Neuron (in vitro differentiated cells): Measurements from ENCODE around the gene LHPP.
"Not testable (repeated sequence)": the region's sequence is repeated elsewhere in the genome, so short reads cannot be mapped to it uniquely, and the experiment has no call there.

Experiments
- H2AFZ ChIP-seq: one replicate; pipeline ENCODE4 v1.6.1; 2013; ENCODE audit warnings: low read depth, mild to moderate bottlenecking, inconsistent platforms, low read length, moderate library complexity
- H3K27me3 ChIP-seq: one replicate; pipeline ENCODE4 v1.6.1; 2013; ENCODE audit warnings: low read length; ENCODE audit not compliant: insufficient read depth
- H3K36me3 ChIP-seq: one replicate; pipeline ENCODE4 v1.6.1; 2013; ENCODE audit warnings: low read length; ENCODE audit not compliant: insufficient read depth
- H3K4me1 ChIP-seq: one replicate; pipeline ENCODE4 v1.6.1; 2013; ENCODE audit warnings: low read length; ENCODE audit not compliant: insufficient read depth
- H3K4me3 ChIP-seq: 2 replicates; pipeline ENCODE4 v1.5.1; 2013; ENCODE audit warnings: mild to moderate bottlenecking, low read length, moderate library complexity
- H3K9me3 ChIP-seq: one replicate; pipeline ENCODE4 v1.6.1; 2013; ENCODE audit warnings: low read length

LHPP gene

GRCh38 chr10:124429576-124429975, 32.0 kb upstream of the LHPP start:
- peaks cover 8% of the 10 kb centered on the region for H3K27me3 ChIP-seq
- no peak overlapping the region for H3K4me3 ChIP-seq
- H2AFZ ChIP-seq, result no peak overlapping the region
- H3K36me3 ChIP-seq, result no peaks in the 10 kb centered on the region
- H3K4me1 ChIP-seq, result no peaks in the 10 kb centered on the region
- no peaks in the 10 kb centered on the region for H3K9me3 ChIP-seq

- no peaks in the 10 kb centered on the region for H3K4me1 ChIP-seq
- peaks cover 8% of the 10 kb centered on the region for H3K27me3 ChIP-seq
- no peak overlapping the region for H3K4me3 ChIP-seq
- H2AFZ ChIP-seq, result no peak overlapping the region
- no peaks in the 10 kb centered on the region for H3K9me3 ChIP-seq
- H3K36me3 ChIP-seq, result no peaks in the 10 kb centered on the region
Observed at GRCh38 chr10:124430077-124430476, 31.5 kb upstream of the LHPP start.

- no peaks in the 10 kb centered on the region for H3K4me1 ChIP-seq
- H3K27me3 ChIP-seq, result peaks cover 10% of the 10 kb centered on the region
- no peaks in the 10 kb centered on the region for H3K36me3 ChIP-seq
- no peak overlapping the region for H2AFZ ChIP-seq
- no peak overlapping the region for H3K4me3 ChIP-seq
- H3K9me3 ChIP-seq, result no peaks in the 10 kb centered on the region
Observed at GRCh38 chr10:124433461-124433860, 28.2 kb upstream of the LHPP start.

GRCh38 chr10:124435683-124436082, 25.9 kb upstream of the LHPP start:
- H3K4me3 ChIP-seq, H2AFZ ChIP-seq, H3K27me3 ChIP-seq, H3K36me3 ChIP-seq, H3K9me3 ChIP-seq, H3K4me1 ChIP-seq: not testable (repeated sequence)

GRCh38 chr10:124436191-124436638, 25.4 kb upstream of the LHPP start:
- Histone ChIP-seq H3K4me3 (no peak overlapping the region), H3K27me3 (peaks cover 2% of the 10 kb centered on the region), H2AFZ (no peak overlapping the region), H3K9me3 (no peaks in the 10 kb centered on the region), H3K4me1 (no peaks in the 10 kb centered on the region), H3K36me3 (no peaks in the 10 kb centered on the region)

GRCh38 chr10:124441694-124442093, 19.9 kb upstream of the LHPP start:
- H3K4me1 ChIP-seq, H2AFZ ChIP-seq, H3K9me3 ChIP-seq, H3K4me3 ChIP-seq, H3K36me3 ChIP-seq: not testable (repeated sequence)
- peaks cover 32% of the 10 kb centered on the region for H3K27me3 ChIP-seq

GRCh38 chr10:124446830-124447750, 14.5 kb upstream of the LHPP start:
- Histone ChIP-seq H3K4me1 (peaks cover 27% of the 10 kb centered on the region), H3K27me3 (peaks cover 81% of the 10 kb centered on the region), H3K9me3 (no peaks in the 10 kb centered on the region), H2AFZ (peak overlapping the region; percentile 54), H3K36me3 (no peaks in the 10 kb centered on the region), H3K4me3 (peak overlapping the region; percentile 24)

- Histone ChIP-seq H3K27me3 (peaks cover 84% of the 10 kb centered on the region), H3K9me3 (no peaks in the 10 kb centered on the region), H3K36me3 (no peaks in the 10 kb centered on the region), H3K4me1 (peaks cover 27% of the 10 kb centered on the region), H3K4me3 (peak overlapping the region; percentile 24), H2AFZ (peak overlapping the region; percentile 54)
Observed at GRCh38 chr10:124447751-124448466, 13.7 kb upstream of the LHPP start.

GRCh38 chr10:124448696-124449169, 12.9 kb upstream of the LHPP start:
- Histone ChIP-seq H3K4me3 (peak overlapping the region; percentile 37), H3K27me3 (peaks cover 87% of the 10 kb centered on the region), H3K4me1 (peaks cover 27% of the 10 kb centered on the region), H3K9me3 (no peaks in the 10 kb centered on the region), H2AFZ (no peak overlapping the region), H3K36me3 (no peaks in the 10 kb centered on the region)

GRCh38 chr10:124449170-124450011, 12.2 kb upstream of the LHPP start:
- peak overlapping the region; percentile 37 for H3K4me3 ChIP-seq
- H3K9me3 ChIP-seq, result no peaks in the 10 kb centered on the region
- peaks cover 92% of the 10 kb centered on the region for H3K27me3 ChIP-seq
- H3K4me1 ChIP-seq, result peaks cover 30% of the 10 kb centered on the region
- H3K36me3 ChIP-seq, result no peaks in the 10 kb centered on the region
- peak overlapping the region; percentile 77 for H2AFZ ChIP-seq

- Histone ChIP-seq H3K4me3 (peak within 1 kb of the TSS; percentile 39), H3K27me3 (peaks cover 86% of the 10 kb centered on the region), H2AFZ (peak within 1 kb of the TSS; percentile 77), H3K4me1 (peaks cover 31% of the 10 kb centered on the region), H3K9me3 (no peaks in the 10 kb centered on the region), H3K36me3 (no peaks in the 10 kb centered on the region)
Observed at GRCh38 chr10:124450012-124450782, 11.4 kb upstream of the LHPP start, which contains the start of gene NKX1-2. Gene NKX1-2 (minus strand): TSS chr10:124450035. CDS start chr10:124449943, 92 bp downstream.

- Histone ChIP-seq H3K4me1 (peaks cover 31% of the 10 kb centered on the region), H3K9me3 (no peaks in the 10 kb centered on the region), H3K36me3 (no peaks in the 10 kb centered on the region), H3K27me3 (peaks cover 85% of the 10 kb centered on the region), H3K4me3 (no peak overlapping the region), H2AFZ (no peak overlapping the region)
Observed at GRCh38 chr10:124450783-124451057, 10.9 kb upstream of the LHPP start.
